IMR-90 (cell line): ENCODE results near the gene PPP1R14C. TPM values are rescaled to one million over a fixed set of nuclear protein-coding genes. Genes with fewer than 3 reads are reported as not detected.

ENCODE experiments used
- ATAC-seq: fragments of 200-7000 bp; cut with Tn5 transposase; 2 replicates; pipeline ENCODE4 v1.9.1; 2020; ENCODE audit warnings: low read depth, mild to moderate bottlenecking, moderate library complexity
- BruUV-seq: library from RNA; stranded (reverse); fragments of 400-500 nt; replicated peaks from 2 replicates; lab custom pipeline; 2021; lab: Mats Ljungman, UMichigan
- CTCF ChIA-PET: fragments of 300-600 bp; formaldehyde crosslinking; extraction: SDS; loops from one replicate; lab custom pipeline; 2021; ENCODE audit warnings: antibody characterized with exemption; lab: Yijun Ruan, JAX
- POLR2A ChIA-PET: fragments of 300-600 bp; sonication (Branson Sonifier 250); formaldehyde crosslinking; loops from one replicate; lab custom pipeline; 2022; ENCODE audit warnings: antibody characterized with exemption; ENCODE audit not compliant: unreplicated experiment; lab: Charles Lee
- DNase-seq: peaks from one replicate; pipeline ENCODE4 v3.0.0; 2013
- H2AFZ ChIP-seq: replicated peaks from 2 replicates; pipeline ENCODE3; 2013; ENCODE audit warnings: low read length, mild to moderate bottlenecking; ENCODE audit not compliant: poor library complexity
- H2AK5ac ChIP-seq: 2 replicates; pipeline ENCODE4 v1.6.1; 2013; ENCODE audit warnings: low read depth, low read length, inconsistent platforms
- H2AK9ac ChIP-seq: replicated peaks from 2 replicates; pipeline ENCODE3; 2013; ENCODE audit warnings: mild to moderate bottlenecking, low read depth, low read length, moderate library complexity; ENCODE audit not compliant: poor library complexity
- H2BK120ac ChIP-seq: 2 replicates; pipeline ENCODE4 v1.6.1; 2013; ENCODE audit warnings: low read depth, low read length, inconsistent platforms
- H2BK15ac ChIP-seq: 3 replicates; pipeline ENCODE4 v1.6.1; 2013; ENCODE audit warnings: low read depth, low read length, inconsistent platforms
- H2BK20ac ChIP-seq: 2 replicates; pipeline ENCODE4 v1.6.1; 2013; ENCODE audit warnings: low read depth, mild to moderate bottlenecking, inconsistent platforms, low read length, moderate library complexity
- H2BK5ac ChIP-seq: 2 replicates; pipeline ENCODE4 v1.6.1; 2013; ENCODE audit warnings: mild to moderate bottlenecking, low read depth, low read length, inconsistent platforms; ENCODE audit not compliant: poor library complexity, severe bottlenecking
- H3K14ac ChIP-seq: replicated peaks from 2 replicates; pipeline ENCODE4 v1.6.1; 2013; ENCODE audit warnings: low read depth, low read length, inconsistent platforms
- H3K18ac ChIP-seq: 2 replicates; pipeline ENCODE4 v1.6.1; 2013; ENCODE audit warnings: low read depth, low read length, control low read depth
- H3K23ac ChIP-seq: 2 replicates; pipeline ENCODE4 v1.6.1; 2013; ENCODE audit warnings: low read depth, low read length, inconsistent platforms
- H3K27ac ChIP-seq: 2 replicates; pipeline ENCODE4 v1.5.1; 2013; ENCODE audit warnings: mild to moderate bottlenecking, control low read depth, low read length; ENCODE audit not compliant: insufficient read depth
- H3K27me3 ChIP-seq: 2 replicates; pipeline ENCODE4 v1.6.1; 2013; ENCODE audit warnings: low read length; ENCODE audit not compliant: control insufficient read depth, insufficient read depth
- H3K36me3 ChIP-seq: 2 replicates; pipeline ENCODE4 v1.6.1; 2013; ENCODE audit warnings: low read length, mixed read lengths; ENCODE audit not compliant: control insufficient read depth, insufficient read depth
- H3K4ac ChIP-seq: 2 replicates; pipeline ENCODE4 v1.6.1; 2013; ENCODE audit warnings: low read depth, low read length, inconsistent platforms
- H3K4me1 ChIP-seq: 2 replicates; pipeline ENCODE4 v1.6.1; 2013; ENCODE audit warnings: low read length, mixed read lengths; ENCODE audit not compliant: control insufficient read depth, insufficient read depth
- H3K4me2 ChIP-seq: 2 replicates; pipeline ENCODE4 v1.6.1; 2013; ENCODE audit warnings: low read depth, mild to moderate bottlenecking, control low read depth, low read length, moderate library complexity
- H3K4me3 ChIP-seq: 2 replicates; pipeline ENCODE4 v1.5.1; 2013; ENCODE audit warnings: low read depth, mild to moderate bottlenecking, control low read depth, low read length, moderate library complexity; ENCODE audit not compliant: insufficient read depth
- H3K56ac ChIP-seq: 2 replicates; pipeline ENCODE4 v1.6.1; 2013; ENCODE audit warnings: low read length, inconsistent platforms; ENCODE audit not compliant: insufficient read depth; ENCODE audit errors: extremely low read depth
- H3K79me1 ChIP-seq, 2 experiments: 2 replicates each; pipeline ENCODE4 v1.6.1; 2013; ENCODE audit warnings: low read length in 2 of 2, inconsistent platforms in 1 of 2, low read depth in 1 of 2
- H3K9ac ChIP-seq: 2 replicates; pipeline ENCODE4 v1.6.1; 2013; ENCODE audit warnings: low read depth, low read length, control low read depth
- H3K9me1 ChIP-seq: 2 replicates; pipeline ENCODE4 v1.6.1; 2013; ENCODE audit warnings: low read length, inconsistent platforms; ENCODE audit not compliant: insufficient read depth
- H3K9me3 ChIP-seq: 2 replicates; pipeline ENCODE4 v1.6.1; 2013; ENCODE audit warnings: low read length; ENCODE audit not compliant: control insufficient read depth, insufficient read depth
- H4K20me1 ChIP-seq: 2 replicates; pipeline ENCODE4 v1.6.1; 2013; ENCODE audit warnings: low read length, inconsistent platforms; ENCODE audit not compliant: insufficient read depth
- H4K5ac ChIP-seq: 2 replicates; pipeline ENCODE4 v1.6.1; 2013; ENCODE audit warnings: mild to moderate bottlenecking, low read depth, low read length, control low read depth
- H4K8ac ChIP-seq, 2 experiments: 2 replicates each; pipeline ENCODE4 v1.6.1; 2013; ENCODE audit warnings: low read depth in 2 of 2, low read length in 2 of 2, control low read depth in 1 of 2, inconsistent platforms in 1 of 2
- H4K91ac ChIP-seq: 2 replicates; pipeline ENCODE4 v1.6.1; 2013; ENCODE audit warnings: low read depth, low read length, inconsistent platforms; ENCODE audit not compliant: insufficient read depth
- BHLHE40 ChIP-seq: fragments of 150-350 bp; IDR thresholded peaks from 2 replicates; pipeline ENCODE4 v1.6.1; 2016; ENCODE audit warnings: mild to moderate bottlenecking, low read depth, low read length
- CHD1 ChIP-seq: IDR thresholded peaks from 2 replicates; pipeline ENCODE4 v1.6.1; 2012; ENCODE audit warnings: low read depth, low read length, improper control_type of control experiment
- MAFK ChIP-seq: IDR thresholded peaks from 2 replicates; pipeline ENCODE4 v1.6.1; 2012; ENCODE audit warnings: low read depth, low read length, improper control_type of control experiment
- MAZ ChIP-seq: IDR thresholded peaks from 2 replicates; pipeline ENCODE4 v1.6.1; 2012; ENCODE audit warnings: low read depth, mild to moderate bottlenecking, low read length, improper control_type of control experiment, moderate library complexity, borderline replicate concordance
- NFE2L2 ChIP-seq: fragments of 150-350 bp; IDR thresholded peaks from 2 replicates; pipeline ENCODE4 v1.6.1; 2016; ENCODE audit warnings: low read depth, mild to moderate bottlenecking, low read length
- POLR2A ChIP-seq: IDR thresholded peaks from 2 replicates; pipeline ENCODE4 v1.6.1; 2012; ENCODE audit warnings: mild to moderate bottlenecking, low read depth, low read length
- RAD21 ChIP-seq: IDR thresholded peaks from 2 replicates; pipeline ENCODE4 v1.6.1; 2012; ENCODE audit warnings: low read length, improper control_type of control experiment
- RFX5 ChIP-seq: IDR thresholded peaks from 2 replicates; pipeline ENCODE4 v1.8.0; 2012; ENCODE audit warnings: low read depth, mild to moderate bottlenecking, low read length, moderate library complexity
- WGBS, 2 experiments: methylation state at CpG; one replicate each; pipeline versions ENCODE4 v1.1.5 to v1.1.7; 2013; ENCODE audit warnings: missing lambda C conversion rate in 2 of 2; ENCODE audit not compliant: insufficient read length in 1 of 2; ENCODE audit errors: extremely low coverage in 2 of 2; 5-methylcytosine and 5-hydroxymethylcytosine counted together
- dilution Hi-C: fragments of 300-500 bp; cut with HindIII; formaldehyde crosslinking; loops from one replicate; pipeline ENCODE4 v1.14.3; 2018; ENCODE audit warnings: low sequenced_read_pairs; ENCODE audit not compliant: unreplicated experiment
- in situ Hi-C: fragments of 300-500 bp; cut with MboI; formaldehyde crosslinking; loops from 3 replicates; pipeline ENCODE4 v1.14.3; 2019; ENCODE audit warnings: low sequenced_read_pairs, inconsistent platforms, mixed read lengths
- intact Hi-C: fragments of 100-400 bp; cut with micrococcal nuclease; formaldehyde crosslinking; loops from 2 replicates; pipeline ENCODE4 v1.10.0; 2022
- polyA plus RNA-seq, 3 experiments: library from polyadenylated mRNA; depleted of rRNA; stranded (reverse); fragments of >200 nt; gene quantifications; 2 replicates each; pipeline ENCODE4 v1.2.3, GENCODE V29; 2012; ENCODE audit warnings: low replicate concordance in 1 of 3
- total RNA-seq: library from RNA; depleted of rRNA; stranded (reverse); fragments of >200 nt; gene quantifications from 2 replicates; pipeline ENCODE4 v1.2.3, GENCODE V29; 2012
- TF ChIP-seq, protein P1 (sequence below): conservative IDR thresholded peaks from 2 replicates; pipeline ENCODE4 v1.5.1; 2012; ENCODE audit warnings: mild to moderate bottlenecking, low read depth, low read length, improper control_type of control experiment
- TF ChIP-seq, protein P2 (sequence below): fragments of 150-350 bp; IDR thresholded peaks from 2 replicates; pipeline ENCODE4 v1.6.1; 2017; ENCODE audit warnings: mild to moderate bottlenecking, antibody characterized with exemption, low read length, low read depth

PPP1R14C gene
- total and polyA plus RNA-seq, 2 of the 4 experiments (the other 2 are of a cell fraction), result not detected

DNA sequence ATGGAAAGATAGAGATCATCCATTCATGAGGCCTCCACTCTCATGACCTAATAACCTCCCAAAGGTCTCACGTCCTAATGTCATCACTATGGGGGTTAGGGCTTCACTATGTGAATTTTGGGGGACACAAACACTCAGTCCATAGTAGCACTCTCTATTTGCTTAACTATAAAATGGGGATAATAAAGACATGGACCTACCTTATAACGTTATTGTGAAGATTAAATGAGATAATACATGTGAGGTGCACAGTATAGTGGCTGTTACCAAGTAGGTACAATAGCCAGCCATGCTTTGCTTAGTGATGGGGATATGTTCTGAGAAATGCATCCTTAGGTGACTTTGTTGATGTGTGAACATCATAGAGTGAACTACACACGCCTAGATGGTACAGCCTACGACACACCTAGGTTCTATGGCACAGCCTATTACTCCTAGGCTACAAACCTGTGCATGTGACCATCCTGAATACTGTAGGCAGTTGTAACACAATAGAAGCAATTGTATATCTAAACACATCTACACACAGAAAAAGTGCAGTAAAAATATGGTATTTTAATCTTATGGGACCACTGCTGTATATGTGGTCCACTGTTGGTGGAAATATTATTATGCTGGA, 39.7 kb downstream of the PPP1R14C start:
- Histone ChIP-seq H3K4me3 (no peak overlapping the region), H3K14ac (no peak overlapping the region), H3K18ac (no peak overlapping the region), H2BK15ac (no peak overlapping the region), H2BK120ac (no peak overlapping the region), H3K9me3 (no peaks in the 10 kb centered on the region), H3K4me2 (no peak overlapping the region), H3K4ac (no peak overlapping the region), H2AK5ac (no peak overlapping the region), H3K23ac (no peak overlapping the region), H2AK9ac (no peak overlapping the region), H4K8ac (no peak overlapping the region), H2BK20ac (no peak overlapping the region), H3K9ac (no peak overlapping the region), H3K79me1 (no peaks in the 10 kb centered on the region), H3K36me3 (no peaks in the 10 kb centered on the region), H3K9me1 (no peaks in the 10 kb centered on the region), H2AFZ (no peak overlapping the region), H3K56ac (no peak overlapping the region), H4K5ac (no peak overlapping the region), H2BK5ac (no peak overlapping the region), H4K20me1 (no peaks in the 10 kb centered on the region), H4K91ac (no peak overlapping the region), H3K4me1 (no peaks in the 10 kb centered on the region), H3K27ac (no peak overlapping the region), H3K27me3 (no peaks in the 10 kb centered on the region)
- in situ Hi-C loops (no loop called here), dilution Hi-C loops (no loop called here), intact Hi-C loops (no loop called here)
- no TSS peak for BruUV-seq
- POLR2A ChIA-PET, result no interaction called here
- ATAC-seq (no peak), DNase-seq (no peak)
- CTCF ChIA-PET, result no interaction called here
- WGBS, 2 experiments, result no CpG with 5 or more reads among the region's 4 CpGs
- TF ChIP-seq MAFK (no peak), POLR2A (no peak), CHD1 (no peak), RFX5 (no peak), MAZ (no peak), RAD21 (no peak), BHLHE40 (no peak), NFE2L2 (no peak)
- TF ChIP-seq, protein P1, sequence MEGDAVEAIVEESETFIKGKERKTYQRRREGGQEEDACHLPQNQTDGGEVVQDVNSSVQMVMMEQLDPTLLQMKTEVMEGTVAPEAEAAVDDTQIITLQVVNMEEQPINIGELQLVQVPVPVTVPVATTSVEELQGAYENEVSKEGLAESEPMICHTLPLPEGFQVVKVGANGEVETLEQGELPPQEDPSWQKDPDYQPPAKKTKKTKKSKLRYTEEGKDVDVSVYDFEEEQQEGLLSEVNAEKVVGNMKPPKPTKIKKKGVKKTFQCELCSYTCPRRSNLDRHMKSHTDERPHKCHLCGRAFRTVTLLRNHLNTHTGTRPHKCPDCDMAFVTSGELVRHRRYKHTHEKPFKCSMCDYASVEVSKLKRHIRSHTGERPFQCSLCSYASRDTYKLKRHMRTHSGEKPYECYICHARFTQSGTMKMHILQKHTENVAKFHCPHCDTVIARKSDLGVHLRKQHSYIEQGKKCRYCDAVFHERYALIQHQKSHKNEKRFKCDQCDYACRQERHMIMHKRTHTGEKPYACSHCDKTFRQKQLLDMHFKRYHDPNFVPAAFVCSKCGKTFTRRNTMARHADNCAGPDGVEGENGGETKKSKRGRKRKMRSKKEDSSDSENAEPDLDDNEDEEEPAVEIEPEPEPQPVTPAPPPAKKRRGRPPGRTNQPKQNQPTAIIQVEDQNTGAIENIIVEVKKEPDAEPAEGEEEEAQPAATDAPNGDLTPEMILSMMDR, result no peak
- TF ChIP-seq, protein P2, sequence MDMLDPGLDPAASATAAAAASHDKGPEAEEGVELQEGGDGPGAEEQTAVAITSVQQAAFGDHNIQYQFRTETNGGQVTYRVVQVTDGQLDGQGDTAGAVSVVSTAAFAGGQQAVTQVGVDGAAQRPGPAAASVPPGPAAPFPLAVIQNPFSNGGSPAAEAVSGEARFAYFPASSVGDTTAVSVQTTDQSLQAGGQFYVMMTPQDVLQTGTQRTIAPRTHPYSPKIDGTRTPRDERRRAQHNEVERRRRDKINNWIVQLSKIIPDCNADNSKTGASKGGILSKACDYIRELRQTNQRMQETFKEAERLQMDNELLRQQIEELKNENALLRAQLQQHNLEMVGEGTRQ, result no peak
